ENCODE data around the gene ABCB11.

- TF ChIP-seq CTCF (IDR thresholded peaks at IDR 0.05) (no peak), POLR2AphosphoS5 (IDR thresholded peaks at IDR 0.05; ENCODE audit: low read depth, low read length) (no peak), REST (IDR thresholded peaks at IDR 0.05; ENCODE audit: insufficient read depth in 1 of 2, low read depth in 2 of 2, low read length in 1 of 2) (no peak), SIN3A (IDR thresholded peaks at IDR 0.05; ENCODE audit: borderline replicate concordance, insufficient read depth, low read depth, low read length) (no peak)
These were observed 8.0 kb downstream of the ABCB11 start for GRCh38 chr2:169023161-169023560.
